Dermis lymphatic vessel endothelial cell (primary cell): ENCODE measurements around the gene DEFB114. TPM values are rescaled to one million over a fixed set of nuclear protein-coding genes. Genes with fewer than 3 reads are reported as not detected.

Experiments used
- total RNA-seq: library from RNA; depleted of rRNA; stranded (reverse); fragments of >200 nt; gene quantifications from 2 replicates; pipeline ENCODE4 v1.2.1, GENCODE V29; 2014

Gene DEFB114, protein sequence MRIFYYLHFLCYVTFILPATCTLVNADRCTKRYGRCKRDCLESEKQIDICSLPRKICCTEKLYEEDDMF
- total RNA-seq: not detected in 2 replicates

DNA sequence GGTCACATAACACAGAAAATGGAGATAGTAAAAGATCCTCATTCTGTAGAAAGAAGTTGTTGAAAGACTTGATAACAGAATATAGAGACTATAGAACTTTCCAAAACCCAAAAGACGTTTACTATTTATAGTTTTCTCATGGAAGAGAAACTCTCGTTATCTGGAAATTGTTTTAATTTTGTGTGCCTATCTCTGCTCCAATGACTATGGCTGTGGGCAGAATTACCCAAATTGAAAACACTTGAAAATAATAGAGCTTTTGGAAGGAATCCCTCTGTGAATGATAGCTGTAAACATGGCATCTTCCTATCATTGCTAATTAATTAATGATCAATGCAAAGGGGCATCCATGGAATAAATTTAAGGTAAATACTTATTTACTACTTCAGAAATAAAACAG is at the start of gene DEFB114:
TSS of gene DEFB114 (minus strand) at position 101 of the 400 bp plus-strand sequence. CDS start at position 42, 59 bp downstream.

GRCh38 chr6:49969605-49970004 is 5.6 kb upstream of the DEFB114 start, which contains the start of gene DEFB113:
DEFB113 (minus strand) TSS chr6:49969625; CDS start chr6:49969625, 0 bp downstream.

Other genes starting within 250 kb of the DEFB114 start
- gene CRISP3, start 219.8 kb downstream of the DEFB114 start, total RNA-seq: not detected in 2 replicates
- not detected in 2 replicates for gene PGK2, start 176.9 kb downstream of the DEFB114 start, total RNA-seq
- gene CRISP1, start 97.6 kb downstream of the DEFB114 start, total RNA-seq: not detected in 2 replicates
- not detected in 2 replicates for gene DEFB113, start 5.5 kb upstream of the DEFB114 start, total RNA-seq
- not detected in 2 replicates for gene DEFB110, start 57.8 kb upstream of the DEFB114 start, total RNA-seq
- gene DEFB112, start 85.8 kb upstream of the DEFB114 start, total RNA-seq: not detected in 2 replicates